Upper lobe of left lung (tissue), 6 donors: ENCODE measurements around the gene CCDC180. TPM values are rescaled to one million over a fixed set of nuclear protein-coding genes. Genes with fewer than 3 reads are reported as not detected.

Experiments
- ATAC-seq, 2 donors: fragments of 200-7000 bp; cut with Tn5 transposase; one replicate each; pipeline ENCODE4 v1.9.1; 2022; ENCODE audit warnings: mild to moderate bottlenecking in 2 of 2, moderate library complexity in 2 of 2; ENCODE audit not compliant: low FRiP score in 2 of 2
- DNase-seq, 2 donors: peaks; one replicate each; pipeline ENCODE4 v3.0.0-alpha.2; 2019 to 2020
- H3K27ac ChIP-seq, 4 donors: fragments of 200-600 bp; sonication (generic); one replicate each; pipeline ENCODE4 v1.5.1; 2016 to 2019
- H3K27me3 ChIP-seq, 4 donors: fragments of 200-600 bp; sonication (generic); one replicate each; pipeline ENCODE4 v1.5.1; 2017 to 2019
- H3K36me3 ChIP-seq, 4 donors: fragments of 200-600 bp; sonication (generic); one replicate each; pipeline ENCODE4 v1.5.1; 2016 to 2019
- H3K4me1 ChIP-seq, 4 donors: fragments of 200-600 bp; sonication (generic); one replicate each; pipeline ENCODE4 v1.5.1; 2018 to 2019
- H3K4me3 ChIP-seq, 4 donors: fragments of 200-600 bp; sonication (generic); one replicate each; pipeline ENCODE4 v1.5.1; 2017 to 2019; ENCODE audit warnings: mild to moderate bottlenecking in 2 of 4, moderate library complexity in 1 of 4
- H3K9me3 ChIP-seq, 4 donors: fragments of 200-600 bp; sonication (generic); one replicate each; pipeline ENCODE4 v1.5.1; 2018 to 2019
- EP300 ChIP-seq, 4 donors: sonication (generic); formaldehyde crosslinking; IDR thresholded peaks; one replicate each; pipeline ENCODE4 v1.5.1; 2017; ENCODE audit warnings: antibody characterized with exemption in 4 of 4, control low read depth in 2 of 4
- POLR2A ChIP-seq, 4 donors: fragments of 450-650 bp; IDR thresholded peaks; one replicate each; pipeline ENCODE4 v1.5.1; 2016 to 2017; ENCODE audit warnings: antibody characterized with exemption in 4 of 4, mild to moderate bottlenecking in 2 of 4
- POLR2AphosphoS5 ChIP-seq, 2 donors: sonication (generic); formaldehyde crosslinking; IDR thresholded peaks; one replicate each; pipeline ENCODE4 v1.5.1; 2017; ENCODE audit warnings: antibody characterized with exemption in 2 of 2
- WGBS, 2 donors: methylation state at CpG; one replicate each; pipeline ENCODE4 v1.1.5; 2017 to 2018; 5-methylcytosine and 5-hydroxymethylcytosine counted together
- total RNA-seq, 6 donors: library from RNA; depleted of rRNA in 4 of 6; stranded (reverse); fragments of >200 nt in 4 of 6; gene quantifications; one replicate each; pipeline versions ENCODE4 v1.1.0 to v1.2.1, GENCODE V29; 2016 to 2021
- TF ChIP-seq, protein P1 (sequence below), 6 experiments: fragments of 450-650 bp in 4 of 6; fragments of 200-600 bp in 2 of 6; sonication (generic) in 2 of 6; IDR thresholded peaks; one replicate each; pipeline ENCODE4 v1.5.1; 2016 to 2019; ENCODE audit warnings: antibody characterized with exemption in 6 of 6
- donor health status: DM: no; HTN: no; CAD: no; lungs with moderate emphysema.
- donor health status: DM: no; HTN: yes; CAD: no; lungs with severe emphysema.

CCDC180 gene
- total RNA-seq, 6 donors from 2014 or later = 6.2 to 60.8 (median 17.6) TPM

DNA sequence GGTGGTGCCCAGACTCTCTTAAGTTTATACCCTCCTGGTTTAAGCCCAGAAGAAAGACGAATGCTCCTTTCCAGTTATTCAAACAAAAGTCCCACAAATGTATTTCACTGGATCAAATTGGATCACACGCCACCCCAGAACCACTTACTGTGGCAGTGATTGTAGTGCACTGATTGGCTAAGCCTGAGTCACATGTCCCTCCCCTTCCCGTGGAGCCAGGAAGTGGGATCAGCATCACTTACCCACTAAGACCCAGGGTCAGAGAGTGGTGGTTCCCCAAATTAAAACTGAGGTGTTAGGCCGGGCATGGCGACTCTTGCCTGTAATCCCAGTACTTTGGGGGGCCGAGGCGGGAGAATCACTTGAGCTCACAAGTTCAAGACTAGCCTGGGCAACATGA lies 29.5 kb upstream of the CCDC180 start:
- DNase-seq (no peak), ATAC-seq (no peak)
- TF ChIP-seq EP300 (IDR thresholded peaks at IDR 0.05) (no peak), POLR2A (IDR thresholded peaks at IDR 0.05) (no peak), POLR2AphosphoS5 (IDR thresholded peaks at IDR 0.05) (no peak)
- TF ChIP-seq, protein P1, sequence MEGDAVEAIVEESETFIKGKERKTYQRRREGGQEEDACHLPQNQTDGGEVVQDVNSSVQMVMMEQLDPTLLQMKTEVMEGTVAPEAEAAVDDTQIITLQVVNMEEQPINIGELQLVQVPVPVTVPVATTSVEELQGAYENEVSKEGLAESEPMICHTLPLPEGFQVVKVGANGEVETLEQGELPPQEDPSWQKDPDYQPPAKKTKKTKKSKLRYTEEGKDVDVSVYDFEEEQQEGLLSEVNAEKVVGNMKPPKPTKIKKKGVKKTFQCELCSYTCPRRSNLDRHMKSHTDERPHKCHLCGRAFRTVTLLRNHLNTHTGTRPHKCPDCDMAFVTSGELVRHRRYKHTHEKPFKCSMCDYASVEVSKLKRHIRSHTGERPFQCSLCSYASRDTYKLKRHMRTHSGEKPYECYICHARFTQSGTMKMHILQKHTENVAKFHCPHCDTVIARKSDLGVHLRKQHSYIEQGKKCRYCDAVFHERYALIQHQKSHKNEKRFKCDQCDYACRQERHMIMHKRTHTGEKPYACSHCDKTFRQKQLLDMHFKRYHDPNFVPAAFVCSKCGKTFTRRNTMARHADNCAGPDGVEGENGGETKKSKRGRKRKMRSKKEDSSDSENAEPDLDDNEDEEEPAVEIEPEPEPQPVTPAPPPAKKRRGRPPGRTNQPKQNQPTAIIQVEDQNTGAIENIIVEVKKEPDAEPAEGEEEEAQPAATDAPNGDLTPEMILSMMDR (IDR thresholded peaks at IDR 0.05) = no peak
- peaks cover 8 to 47% (median 17%) of the 10 kb centered on the region in 4 donors for H3K36me3 ChIP-seq
- H3K4me1 ChIP-seq = no peaks in the 10 kb centered on the region
- no peaks in the 10 kb centered on the region for H3K9me3 ChIP-seq
- 93 to 96% methylated on average over 7 of the region's 7 CpGs for WGBS, 2 donors
- H3K27ac ChIP-seq = no peak overlapping the region
- H3K4me3 ChIP-seq = no peak overlapping the region
- no peaks in the 10 kb centered on the region for H3K27me3 ChIP-seq

DNA sequence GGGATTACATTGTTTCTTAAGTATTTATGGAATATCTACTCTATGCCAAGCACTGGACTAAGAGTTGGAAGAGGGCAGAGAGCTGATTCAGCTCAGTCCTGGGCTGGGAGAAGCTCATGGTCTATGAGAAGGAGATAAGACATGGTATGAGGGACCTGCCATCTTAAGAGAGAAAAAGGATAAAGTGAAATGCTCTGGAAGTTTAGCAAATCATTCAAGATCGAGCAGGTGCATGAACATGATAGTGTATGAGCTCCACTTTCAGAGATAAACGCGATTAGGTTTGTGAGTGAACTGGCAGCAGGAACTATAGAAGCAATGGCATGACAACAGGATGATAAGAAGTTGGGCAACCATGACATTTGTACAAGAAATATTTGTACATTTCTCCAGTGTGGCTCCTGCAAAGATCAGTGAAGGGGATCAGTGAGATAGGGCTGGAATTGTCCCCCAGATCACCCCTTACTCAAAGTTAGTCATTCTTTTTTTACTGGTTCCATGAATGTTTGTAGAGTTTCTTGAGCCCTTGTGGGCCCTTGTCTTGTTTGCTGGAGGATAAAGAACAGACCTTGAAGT lies 26.6 kb upstream of the CCDC180 start:
- no peak for ATAC-seq
- no peak for DNase-seq

GRCh38 chr9:97283768-97284167 lies 23.7 kb upstream of the CCDC180 start:
- Histone ChIP-seq H3K4me3 (no peak overlapping the region), H3K27me3 (no peaks in the 10 kb centered on the region), H3K9me3 (no peaks in the 10 kb centered on the region), H3K4me1 (no peaks in the 10 kb centered on the region), H3K36me3 (peaks cover 8 to 43% (median 29%) of the 10 kb centered on the region in 4 donors), H3K27ac (no peak overlapping the region)
- DNase-seq (no peak), ATAC-seq (no peak)
- TF ChIP-seq EP300 (IDR thresholded peaks at IDR 0.05) = no peak
- TF ChIP-seq POLR2A (IDR thresholded peaks at IDR 0.05) = no peak
- no peak for TF ChIP-seq POLR2AphosphoS5 (IDR thresholded peaks at IDR 0.05)
- TF ChIP-seq, protein P1 (IDR thresholded peaks at IDR 0.05) = no peak

More for the DNA sequence above, 26.6 kb upstream of the CCDC180 start:
- H3K36me3 ChIP-seq = peaks cover 8 to 55% (median 24%) of the 10 kb centered on the region in 4 donors
- no peaks in the 10 kb centered on the region for H3K9me3 ChIP-seq
- H3K27me3 ChIP-seq = no peaks in the 10 kb centered on the region
- no peak overlapping the region for H3K27ac ChIP-seq
- H3K4me1 ChIP-seq = no peaks in the 10 kb centered on the region
- WGBS, 2 donors = 87 to 90% methylated on average over 3 of the region's 3 CpGs
- H3K4me3 ChIP-seq = no peak overlapping the region
- TF ChIP-seq POLR2AphosphoS5 (IDR thresholded peaks at IDR 0.05) (no peak), EP300 (IDR thresholded peaks at IDR 0.05) (no peak), POLR2A (IDR thresholded peaks at IDR 0.05) (no peak)
- TF ChIP-seq, protein P1 (IDR thresholded peaks at IDR 0.05) = no peak

DNA sequence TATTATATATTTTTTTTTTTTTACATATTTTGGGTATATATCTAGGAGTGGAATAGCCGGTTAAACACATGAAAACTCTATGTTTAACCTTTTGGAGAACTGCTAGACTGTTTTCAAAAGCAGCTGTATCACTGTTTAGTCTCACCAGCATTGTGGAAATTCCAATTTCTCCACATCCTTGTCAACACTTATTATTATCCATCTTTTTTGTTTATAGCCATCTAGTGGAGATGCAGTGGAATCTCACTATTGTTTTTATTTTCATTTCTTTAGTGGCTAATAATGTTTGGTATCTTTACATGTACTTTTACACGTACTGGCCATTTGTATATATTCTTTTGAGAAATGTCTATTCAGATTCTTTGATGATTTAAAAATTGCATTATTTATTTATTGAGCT lies 22.7 kb upstream of the CCDC180 start:
- TF ChIP-seq EP300 (IDR thresholded peaks at IDR 0.05) = no peak
- TF ChIP-seq POLR2A (IDR thresholded peaks at IDR 0.05) = no peak
- no peak for TF ChIP-seq POLR2AphosphoS5 (IDR thresholded peaks at IDR 0.05)
- TF ChIP-seq, protein P1 (IDR thresholded peaks at IDR 0.05) = no peak
- Histone ChIP-seq H3K27me3 (no peaks in the 10 kb centered on the region), H3K27ac (no peak overlapping the region), H3K9me3 (no peaks in the 10 kb centered on the region), H3K4me1 (no peaks in the 10 kb centered on the region), H3K36me3 (peaks cover 2 to 47% (median 28%) of the 10 kb centered on the region in 4 donors), H3K4me3 (no peak overlapping the region)
- 93% methylated on average over 2 of the region's 2 CpGs for WGBS, 2 donors
- ATAC-seq (no peak), DNase-seq (no peak)

- no peak for DNase-seq
- Histone ChIP-seq H3K4me3 (no peak overlapping the region), H3K9me3 (no peaks in the 10 kb centered on the region), H3K27me3 (no peaks in the 10 kb centered on the region), H3K27ac (peak overlapping the region in 2 of 4 donors; percentile 18 to 69), H3K4me1 (peaks cover 8 to 21% (median 14%) of the 10 kb centered on the region in 4 donors), H3K36me3 (peaks cover 0 to 33% (median 22%) of the 10 kb centered on the region in 4 donors)
- ATAC-seq = no peak
- no peak for TF ChIP-seq EP300 (IDR thresholded peaks at IDR 0.05)
- no peak for TF ChIP-seq POLR2AphosphoS5 (IDR thresholded peaks at IDR 0.05)
- TF ChIP-seq, protein P1 (IDR thresholded peaks at IDR 0.05) = no peak
- TF ChIP-seq POLR2A (IDR thresholded peaks at IDR 0.05) = no peak
- 88 to 92% methylated on average over 2 to 3 of the region's 3 CpGs for whole genome bisulfite sequencing, 2 donors
These were observed 15.3 kb upstream of the CCDC180 start for GRCh38 chr9:97292200-97292599.
